HG02588 (cell line): ENCODE results near the gene MEGF9.
"Not testable (repeated sequence)": the region's sequence is repeated elsewhere in the genome, so short reads cannot be mapped to it uniquely, and the experiment has no call there.

Experiments
- ATAC-seq: cut with Tn5 transposase; IDR thresholded peaks from one replicate; pipeline ENCODE4 v1.9.1; 2021; ENCODE audit warnings: mild to moderate bottlenecking, moderate library complexity; ENCODE audit not compliant: unreplicated experiment

The MEGF9 gene

DNA sequence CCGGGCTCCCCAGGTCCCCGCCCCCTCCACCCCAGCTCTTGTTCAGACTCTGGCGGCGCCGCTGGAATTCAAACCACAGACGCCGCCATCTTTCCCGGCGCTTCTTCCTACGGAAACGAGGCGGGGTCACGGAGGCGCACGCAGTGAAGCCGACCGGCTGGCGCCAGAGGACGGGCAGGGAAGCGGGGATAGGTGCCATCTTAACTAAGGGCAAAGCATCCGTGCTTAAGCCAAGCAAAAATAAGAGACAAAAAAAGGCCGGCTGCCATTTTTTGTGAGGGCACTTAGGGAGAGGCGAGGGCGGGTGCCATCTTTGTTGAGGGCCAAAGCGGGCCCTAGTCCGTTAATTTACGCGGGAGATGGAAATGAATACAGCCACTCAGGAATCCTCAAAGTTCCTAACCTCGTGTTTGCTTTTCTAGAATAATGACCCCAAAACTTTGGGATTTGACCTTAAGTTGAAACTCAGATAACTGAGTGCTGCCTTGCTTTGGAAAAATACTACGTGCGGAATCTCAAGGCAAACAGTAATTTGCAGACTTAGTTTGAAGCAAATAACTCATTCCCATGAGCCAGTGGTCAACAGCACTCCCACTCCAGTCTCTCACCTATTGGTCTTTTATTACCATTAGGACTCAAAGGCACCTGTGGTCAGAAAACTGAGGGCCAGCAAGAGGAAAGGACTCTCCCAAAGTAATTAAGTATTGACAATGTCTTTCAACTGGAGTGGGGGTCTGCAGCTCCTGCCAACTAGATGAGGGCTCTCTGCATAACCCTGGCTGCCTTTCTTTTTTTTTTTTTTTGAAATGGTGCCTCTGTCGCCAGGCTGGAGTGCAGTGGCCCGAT lies 134.0 kb downstream of the MEGF9 start, which contains the start of gene CDK5RAP2:
Gene CDK5RAP2, minus strand, starts transcription at position 117 of the 846 bp plus-strand sequence. CDS start 189 bp downstream, outside the sequence.
- ATAC-seq: peak; percentile 96

DNA sequence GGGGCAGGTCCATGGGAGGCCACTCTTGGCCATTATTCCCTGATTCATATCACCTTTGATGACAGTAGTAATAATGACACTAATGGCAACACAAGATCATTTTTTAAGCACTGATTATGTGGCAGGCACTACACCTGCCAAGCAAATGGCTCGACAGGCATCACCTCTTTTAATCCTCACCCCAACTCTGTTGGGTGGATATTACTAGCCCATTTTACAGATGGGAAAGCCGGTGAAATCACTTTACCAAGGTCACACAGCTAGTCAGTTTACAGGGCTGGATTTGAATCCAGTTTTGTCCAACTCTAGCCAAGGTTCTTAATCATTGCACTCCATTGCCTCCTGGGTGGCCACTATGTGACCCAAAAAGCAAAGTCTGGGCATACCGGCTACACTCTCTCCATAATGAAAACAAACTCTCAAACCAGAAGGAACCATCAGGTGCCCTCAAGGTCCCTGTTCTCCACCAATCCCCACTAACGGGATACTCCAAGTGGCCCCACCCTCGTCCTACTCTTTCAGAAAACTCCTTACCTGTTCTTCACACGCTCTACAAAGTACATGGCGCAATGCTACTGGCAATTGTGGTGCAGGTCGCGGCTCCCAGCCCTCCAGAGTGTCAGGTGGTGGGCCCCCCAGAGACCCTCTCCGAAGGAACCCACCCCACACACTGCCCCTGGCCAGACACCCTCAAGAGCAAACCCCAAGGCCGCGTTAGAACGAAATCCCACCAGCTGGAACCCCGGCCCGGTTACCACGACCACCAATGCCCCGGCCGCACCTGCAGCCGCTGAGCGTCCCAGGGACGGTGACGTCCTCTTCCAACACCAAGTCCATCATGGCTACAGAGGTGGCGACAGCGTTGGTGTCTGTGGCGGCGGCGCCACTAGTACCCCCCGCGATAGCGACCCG lies 134.9 kb downstream of the MEGF9 start:
- peak; percentile 29 for ATAC-seq

- no peak for ATAC-seq
Measured at GRCh38 chr9:120574473-120574872, 139.8 kb downstream of the MEGF9 start.

DNA sequence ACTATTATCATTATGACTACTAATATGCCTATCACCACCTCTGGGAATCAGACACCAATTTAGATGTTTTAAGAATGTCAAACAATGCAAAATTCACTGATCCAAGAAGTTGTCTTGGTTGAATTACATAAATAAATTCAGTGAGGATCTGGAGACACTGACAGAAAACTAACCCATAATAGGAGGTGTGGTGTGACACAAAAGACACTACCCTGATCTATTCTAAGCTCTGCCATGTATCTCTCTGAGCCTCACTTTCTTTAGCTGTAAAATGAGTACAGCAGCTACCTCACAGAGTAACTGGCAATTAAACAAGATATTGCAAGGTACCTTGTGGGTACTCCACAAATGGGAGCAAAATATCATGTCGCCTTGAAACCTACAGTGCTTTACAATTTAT lies 141.8 kb downstream of the MEGF9 start:
- ATAC-seq: no peak

DNA sequence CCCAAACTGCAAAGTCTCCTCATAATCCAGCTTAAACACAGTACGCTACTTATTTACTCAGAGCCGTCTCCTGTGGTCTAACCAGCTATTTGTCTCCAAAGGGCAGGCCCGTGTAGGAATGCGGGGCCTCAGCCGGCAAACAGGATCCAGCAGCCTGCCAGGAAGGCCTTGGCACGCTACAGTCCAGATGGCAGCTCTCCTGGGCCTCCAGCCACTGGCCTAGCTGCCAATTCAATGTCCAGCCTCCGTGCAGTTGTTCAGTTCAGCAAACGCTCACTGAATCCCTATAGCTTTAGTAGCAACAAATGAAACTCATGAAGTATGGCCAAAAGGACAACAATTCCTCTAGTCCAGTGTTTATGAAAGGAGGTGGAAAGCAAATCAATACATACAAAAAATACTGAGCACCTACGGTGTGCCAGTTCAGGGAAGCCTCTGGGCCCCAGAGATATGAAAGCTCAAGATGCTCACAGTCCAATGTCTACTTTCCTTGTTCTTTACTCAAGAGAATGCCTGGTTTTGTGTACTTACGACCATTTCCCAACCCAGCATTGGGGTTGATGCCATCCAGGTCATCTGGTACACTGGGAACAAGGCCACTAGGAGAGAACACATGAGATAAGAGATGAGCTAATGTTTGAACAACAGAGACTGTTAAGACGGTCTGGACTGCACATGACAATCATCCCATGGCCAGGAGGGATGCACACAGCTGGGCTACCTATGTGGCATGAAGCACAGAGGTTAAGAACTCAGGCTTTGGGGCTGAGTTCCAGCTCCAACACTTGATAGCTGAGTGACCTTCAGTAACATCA lies 142.6 kb downstream of the MEGF9 start:
- no peak for ATAC-seq

DNA sequence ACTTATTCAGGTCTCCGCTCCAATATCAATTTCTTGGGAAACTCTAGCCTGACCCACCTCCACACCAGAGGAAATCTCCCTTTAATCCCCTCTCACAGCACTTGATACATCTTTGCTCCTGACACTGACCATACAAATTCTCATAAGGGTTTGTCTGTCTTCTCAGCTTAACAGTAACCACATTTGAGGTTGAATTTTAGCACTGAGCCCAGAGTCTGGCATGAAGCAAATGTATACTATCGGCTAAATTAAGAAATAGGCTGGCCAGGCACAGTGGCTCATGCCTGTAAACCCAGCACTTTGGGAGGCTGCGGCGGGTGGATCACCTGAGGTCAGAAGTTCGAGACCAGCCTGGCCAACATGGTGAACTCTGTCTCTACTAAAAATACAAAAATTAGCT lies 144.0 kb downstream of the MEGF9 start:
- no peak for ATAC-seq

- ATAC-seq: no peak
Measured at GRCh38 chr9:120569556-120569955, 144.7 kb downstream of the MEGF9 start.

GRCh38 chr9:120568816-120569215 lies 145.5 kb downstream of the MEGF9 start:
- ATAC-seq: no peak

GRCh38 chr9:120567874-120568273 lies 146.4 kb downstream of the MEGF9 start:
- ATAC-seq: no peak

DNA sequence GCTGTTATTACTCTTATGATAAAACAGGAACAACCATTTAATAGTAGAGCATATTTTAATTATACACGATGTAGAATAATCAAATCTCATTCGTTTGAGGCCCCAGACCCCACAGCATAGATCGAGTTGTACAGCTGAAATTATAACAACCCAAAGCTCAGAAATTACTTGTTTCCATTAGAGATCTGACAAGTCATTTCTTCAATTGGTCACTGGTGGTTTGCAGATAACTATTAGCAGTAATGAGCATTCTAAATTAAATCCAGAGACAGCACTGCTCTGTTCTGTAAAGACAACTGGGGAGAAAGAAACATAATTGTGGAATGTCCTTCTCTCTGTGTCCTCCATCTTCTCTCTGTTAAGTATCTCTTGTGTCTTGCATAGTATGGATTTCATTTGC lies 147.2 kb downstream of the MEGF9 start:
- ATAC-seq: no peak

- ATAC-seq: no peak
Measured at GRCh38 chr9:120564589-120564988, 149.7 kb downstream of the MEGF9 start.

DNA sequence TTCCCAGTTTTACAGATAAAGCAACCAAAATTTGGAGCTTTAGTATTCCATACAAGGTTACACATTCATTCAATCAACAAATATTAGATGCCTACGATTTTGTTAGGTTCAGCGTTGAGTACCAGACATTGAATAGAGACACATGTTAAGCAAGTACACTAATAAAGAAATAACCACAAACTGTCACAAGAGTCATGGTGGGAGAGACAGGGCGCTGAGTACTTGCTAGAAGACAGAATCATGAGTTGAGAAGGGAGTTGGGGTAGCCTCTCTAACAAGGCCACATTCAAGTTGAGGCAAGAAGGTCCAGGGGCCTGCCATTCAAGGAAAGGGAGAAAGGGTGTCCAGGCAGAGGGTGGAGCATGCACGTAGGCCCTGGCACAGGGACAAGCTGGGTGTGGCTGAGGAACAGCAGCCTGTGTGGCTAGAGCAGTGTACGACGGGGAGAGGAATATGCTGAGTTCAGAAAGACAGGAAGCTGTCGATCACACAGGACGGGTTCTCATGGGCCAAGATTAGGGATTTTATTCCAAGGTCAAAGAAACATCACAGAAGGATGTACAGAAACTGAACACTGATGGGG lies 151.3 kb downstream of the MEGF9 start:
- ATAC-seq: no peak

DNA sequence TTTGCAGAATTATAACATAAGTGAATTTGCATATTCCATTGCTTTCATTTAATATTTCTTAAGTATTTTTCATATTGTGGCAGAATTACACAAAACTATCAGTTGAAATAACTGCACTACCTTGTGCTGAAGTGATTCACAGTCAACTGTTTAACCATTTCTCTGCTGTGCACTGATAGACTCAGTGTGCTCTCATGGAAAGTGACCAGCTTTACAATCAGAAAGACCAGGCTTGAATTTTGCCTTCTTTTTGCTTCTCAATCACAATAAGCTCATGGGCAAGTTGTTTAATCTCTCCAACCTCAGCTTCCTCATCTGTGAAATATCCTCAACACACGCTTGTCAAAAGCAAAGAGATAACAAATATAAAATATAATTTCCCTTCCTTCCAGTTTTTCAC lies 152.6 kb downstream of the MEGF9 start:
- no peak for ATAC-seq

DNA sequence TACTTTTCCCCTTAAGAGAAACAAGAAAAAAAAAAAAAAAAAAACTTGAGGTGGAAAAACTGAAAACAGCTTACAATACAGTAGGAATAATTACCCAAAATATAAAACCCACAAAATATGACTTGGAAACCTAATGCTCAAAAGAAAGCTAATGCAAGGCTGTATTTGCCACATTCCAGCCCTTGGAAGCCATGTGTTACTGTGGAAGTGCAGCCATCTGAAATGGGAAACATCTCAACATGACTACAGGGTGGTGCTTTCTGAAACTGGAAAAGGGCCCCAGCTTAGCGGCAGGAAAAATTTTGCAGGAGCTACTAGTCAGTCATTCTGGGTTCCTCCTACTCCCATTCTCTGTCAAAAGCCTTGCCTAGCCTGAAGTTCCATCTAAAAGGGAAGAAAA lies 154.7 kb downstream of the MEGF9 start:
- no peak for ATAC-seq

DNA sequence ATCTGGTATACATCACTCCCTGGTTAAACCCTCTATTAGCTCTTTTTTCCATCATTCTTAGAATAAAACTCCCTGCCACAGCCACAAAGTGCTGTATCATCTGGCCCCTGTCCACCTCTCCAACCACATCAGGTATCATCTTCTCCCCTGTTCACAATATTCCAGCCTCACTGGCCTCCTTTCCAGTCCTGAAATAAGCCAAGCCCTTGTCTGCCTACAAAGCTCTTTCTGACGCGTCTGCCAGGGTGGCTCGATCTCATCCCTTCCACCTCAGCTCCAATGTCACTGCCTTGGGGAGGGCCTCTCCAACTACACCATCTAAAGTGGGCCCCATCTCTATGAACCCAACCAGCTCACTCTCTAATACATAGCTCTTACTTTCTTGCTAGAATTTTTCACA lies 155.8 kb downstream of the MEGF9 start:
- ATAC-seq: no peak

GRCh38 chr9:120557205-120557604 lies 157.1 kb downstream of the MEGF9 start:
- no peak for ATAC-seq

- no peak for ATAC-seq
Measured at GRCh38 chr9:120556775-120557174, 157.5 kb downstream of the MEGF9 start.

DNA sequence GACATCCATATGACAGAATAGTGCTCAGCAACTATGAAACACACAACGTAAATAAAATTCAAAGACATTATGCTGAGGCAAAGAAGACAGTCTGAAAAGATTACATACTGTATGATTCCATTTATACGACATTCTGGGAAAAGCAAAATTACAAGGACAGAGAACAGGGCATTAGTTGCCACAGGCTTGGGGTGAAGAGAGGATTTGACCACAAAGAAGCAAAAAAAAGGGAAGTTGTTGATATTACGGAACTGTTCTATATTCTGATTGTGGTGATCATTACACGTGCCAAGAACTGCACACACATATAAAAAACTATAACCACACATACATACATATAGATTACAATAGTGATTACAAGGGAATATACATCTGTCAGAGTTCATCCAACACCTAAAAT lies 158.4 kb downstream of the MEGF9 start:
- ATAC-seq: no peak

- not testable (repeated sequence) for ATAC-seq
Measured at GRCh38 chr9:120552210-120552704, 162.0 kb downstream of the MEGF9 start.
